Esophagus squamous epithelium (tissue), 5 donors: ENCODE data around the gene ATG14. TPM values are rescaled to one million over a fixed set of nuclear protein-coding genes. Genes with fewer than 3 reads are reported as not detected.
"Not testable (repeated sequence)": the region's sequence is repeated elsewhere in the genome, so short reads cannot be mapped to it uniquely, and the experiment has no call there.

Experiments used
- DNase-seq: peaks from one replicate; lab custom pipeline; 2025; lab: John Stamatoyannopoulos, UW
- H3K27ac ChIP-seq, 4 donors: fragments of 200-600 bp; sonication (generic); one replicate each; pipeline ENCODE4 v1.5.1; 2016 to 2019; ENCODE audit warnings: mild to moderate bottlenecking in 1 of 4
- H3K27me3 ChIP-seq, 4 donors: fragments of 200-600 bp; sonication (generic); 1 replicate in 3 of 4; 2 replicates in 1 of 4; pipeline versions ENCODE4 v1.5.1 to v1.6.0; 2017 to 2021; ENCODE audit warnings: antibody characterized with exemption in 1 of 4
- H3K36me3 ChIP-seq, 3 donors: fragments of 200-600 bp; sonication (generic); one replicate each; pipeline ENCODE4 v1.5.1; 2016 to 2019
- H3K4me1 ChIP-seq, 3 donors: fragments of 200-600 bp; sonication (generic); one replicate each; pipeline ENCODE4 v1.5.1; 2017 to 2019
- H3K4me3 ChIP-seq, 4 donors: fragments of 200-600 bp; sonication (generic); 1 replicate in 3 of 4; 2 replicates in 1 of 4; pipeline ENCODE4 v1.5.1; 2016 to 2019; ENCODE audit warnings: mild to moderate bottlenecking in 2 of 4, moderate library complexity in 1 of 4
- H3K9me3 ChIP-seq, 3 donors: fragments of 200-600 bp; sonication (generic); one replicate each; pipeline ENCODE4 v1.5.1; 2016 to 2019
- CTCF ChIP-seq, 6 experiments: fragments of 450-650 bp in 4 of 6; fragments of 200-600 bp in 2 of 6; sonication (generic) in 2 of 6; IDR thresholded peaks; one replicate each; pipeline ENCODE4 v1.5.1; 2016 to 2019; ENCODE audit warnings: antibody characterized with exemption in 6 of 6, mild to moderate bottlenecking in 4 of 6, moderate library complexity in 4 of 6
- POLR2A ChIP-seq, 4 donors: fragments of 450-650 bp; IDR thresholded peaks; one replicate each; pipeline ENCODE4 v1.6.1; 2017; ENCODE audit warnings: antibody characterized with exemption in 4 of 4, mild to moderate bottlenecking in 4 of 4, moderate library complexity in 3 of 4
- WGBS, 2 donors: methylation state at CpG; one replicate each; pipeline ENCODE4 v1.1.5; 2018; 5-methylcytosine and 5-hydroxymethylcytosine counted together
- intact Hi-C: fragments of 100-400 bp; cut with DNase I; formaldehyde crosslinking; loops from one replicate; pipeline ENCODE4 v1.15.0; 2022
- total RNA-seq, 4 donors: library from RNA; depleted of rRNA; stranded (reverse); fragments of >200 nt; gene quantifications; one replicate each; pipeline ENCODE4 v1.1.0, GENCODE V29; 2016
- donor health status: DM: yes; HTN: yes; CAD: no.

The ATG14 gene
- total RNA-seq, result 10 to 100 TPM in 1 of 4 donors, 1 to 10 TPM in 3; 4.6 to 12.8 (median 7.5) TPM

- Histone ChIP-seq H3K27ac (peak within 1 kb of the TSS; percentile 90 to 97 (median 92)), H3K9me3 (no peaks in the 10 kb centered on the region), H3K36me3 (peaks cover 0 to 18% (median 0%) of the 10 kb centered on the region in 3 donors), H3K27me3 (no peaks in the 10 kb centered on the region), H3K4me3 (peak within 1 kb of the TSS; percentile 81 to 98 (median 90)), H3K4me1 (peaks cover 0 to 45% (median 10%) of the 10 kb centered on the region in 3 donors)
- 6 to 7% methylated on average over 10 to 22 of the region's 57 CpGs for WGBS, 2 donors
- intact Hi-C loops, result no loop called here
- DNase-seq, result peak; percentile 39
- no peak for TF ChIP-seq CTCF (IDR thresholded peaks at IDR 0.05)
- TF ChIP-seq POLR2A (IDR thresholded peaks at IDR 0.05), result peak in 2 of 4 donors; percentile 60 to 66
Observed at GRCh38 chr14:55411426-55412389, at the start of gene ATG14. Gene ATG14 (minus strand): TSS chr14:55411830. CDS start chr14:55411822, 8 bp downstream.

GRCh38 chr14:55458800-55459515 lies 47.3 kb upstream of the ATG14 start:
- intact Hi-C loops, result no loop called here
- TF ChIP-seq CTCF (IDR thresholded peaks at IDR 0.05), result no peak
- no peak for TF ChIP-seq POLR2A (IDR thresholded peaks at IDR 0.05)
- Histone ChIP-seq H3K27me3 (no peaks in the 10 kb centered on the region), H3K27ac (no peak overlapping the region), H3K9me3 (no peaks in the 10 kb centered on the region), H3K4me1 (peaks cover 11 to 26% (median 13%) of the 10 kb centered on the region in 3 donors), H3K4me3 (no peak overlapping the region), H3K36me3 (no peaks in the 10 kb centered on the region)
- no peak for DNase-seq
- WGBS, 2 donors, result 30 to 39% methylated on average over 9 of the region's 9 CpGs

GRCh38 chr14:55457496-55457895 lies 45.9 kb upstream of the ATG14 start:
- Histone ChIP-seq H3K4me1 (peaks cover 11 to 40% (median 17%) of the 10 kb centered on the region in 3 donors), H3K27me3 (no peaks in the 10 kb centered on the region), H3K9me3 (no peaks in the 10 kb centered on the region), H3K4me3 (no peak overlapping the region), H3K36me3 (no peaks in the 10 kb centered on the region), H3K27ac (no peak overlapping the region)
- WGBS, 2 donors, result 43 to 89% methylated on average over 2 to 6 of the region's 6 CpGs
- intact Hi-C loops, result no loop called here
- TF ChIP-seq POLR2A (IDR thresholded peaks at IDR 0.05) (no peak), CTCF (IDR thresholded peaks at IDR 0.05) (no peak)
- DNase-seq, result no peak

- H3K36me3 ChIP-seq, intact Hi-C loops, H3K27ac ChIP-seq, H3K4me3 ChIP-seq, DNase-seq, H3K27me3 ChIP-seq, H3K9me3 ChIP-seq: not testable (repeated sequence)
- WGBS, 2 donors, result no CpG with 5 or more reads among the region's 34 CpGs
- peaks cover 11 to 49% (median 23%) of the 10 kb centered on the region in 3 donors for H3K4me1 ChIP-seq
Observed at GRCh38 chr14:55456411-55456810, 44.8 kb upstream of the ATG14 start.

GRCh38 chr14:55454264-55455002 lies 42.8 kb upstream of the ATG14 start:
- WGBS, 2 donors, result 15 to 26% methylated on average over 10 to 11 of the region's 13 CpGs
- Histone ChIP-seq H3K4me3 (peak overlapping the region in 1 of 4 donors; percentile 15), H3K27me3 (no peaks in the 10 kb centered on the region), H3K9me3 (no peaks in the 10 kb centered on the region), H3K27ac (peak overlapping the region in 3 of 4 donors; percentile 6 to 46 (median 40)), H3K36me3 (no peaks in the 10 kb centered on the region), H3K4me1 (peaks cover 17 to 69% (median 33%) of the 10 kb centered on the region in 3 donors)
- TF ChIP-seq CTCF (IDR thresholded peaks at IDR 0.05), result no peak
- intact Hi-C loops, result no loop called here
- DNase-seq, result no peak
